Activated naive CD8-positive, alpha-beta T cell treated with anti-CD3 and anti-CD28 coated beads for 36 hours (primary cell): Measurements from ENCODE around the gene DGCR8. TPM values are rescaled to one million over a fixed set of nuclear protein-coding genes. Genes with fewer than 3 reads are reported as not detected.

ENCODE experiments used
- DNase-seq: peaks from one replicate; pipeline ENCODE4 v3.0.0; 2021
- H3K27ac Mint-ChIP-seq: one replicate; pipeline ENCODE4 v1.8.0; 2022; ENCODE audit warnings: mild to moderate bottlenecking, moderate library complexity, mixed read lengths
- H3K27me3 Mint-ChIP-seq: one replicate; pipeline ENCODE4 v1.8.0; 2022; ENCODE audit warnings: mild to moderate bottlenecking, mixed read lengths
- H3K36me3 Mint-ChIP-seq: one replicate; pipeline ENCODE4 v1.8.0; 2021; ENCODE audit warnings: mild to moderate bottlenecking, mixed read lengths
- H3K4me1 Mint-ChIP-seq: one replicate; pipeline ENCODE4 v1.8.0; 2021; ENCODE audit warnings: mixed read lengths
- H3K4me3 Mint-ChIP-seq: one replicate; pipeline ENCODE4 v1.8.0; 2022; ENCODE audit warnings: mild to moderate bottlenecking, moderate library complexity, mixed read lengths
- H3K9me3 Mint-ChIP-seq: one replicate; pipeline ENCODE4 v1.8.0; 2022; ENCODE audit warnings: mixed read lengths
- total RNA-seq, 2 experiments: library from RNA; stranded (reverse); gene quantifications; one replicate each; pipeline ENCODE4 v1.2.3, GENCODE V29; 2021

DGCR8 gene
- total RNA-seq, 2 experiments from 2014 or later: 42.6 to 47.0 TPM

- Mint-ChIP-seq H3K27ac (peak overlapping the region; percentile 40), H3K4me1 (peaks cover 22% of the 10 kb centered on the region), H3K36me3 (peaks cover 8% of the 10 kb centered on the region), H3K4me3 (no peak overlapping the region), H3K27me3 (no peaks in the 10 kb centered on the region), H3K9me3 (no peaks in the 10 kb centered on the region)
- no peak for DNase-seq
Measured at GRCh38 chr22:20127318-20127868, 47.4 kb downstream of the DGCR8 start.

- H3K4me3 Mint-ChIP-seq: no peak overlapping the region
- peak overlapping the region; percentile 79 for H3K27ac Mint-ChIP-seq
Measured at GRCh38 chr22:20127869-20128618, 48.0 kb downstream of the DGCR8 start.

GRCh38 chr22:20128619-20128901, 48.5 kb downstream of the DGCR8 start:
- Mint-ChIP-seq H3K4me1 (peaks cover 28% of the 10 kb centered on the region), H3K27ac (peak overlapping the region; percentile 79), H3K9me3 (no peaks in the 10 kb centered on the region), H3K4me3 (no peak overlapping the region), H3K27me3 (no peaks in the 10 kb centered on the region), H3K36me3 (peaks cover 6% of the 10 kb centered on the region)
- DNase-seq: no peak

More at GRCh38 chr22:20127869-20128618, 48.0 kb downstream of the DGCR8 start:
- H3K9me3 Mint-ChIP-seq: no peaks in the 10 kb centered on the region
- no peak for DNase-seq
- H3K27me3 Mint-ChIP-seq: no peaks in the 10 kb centered on the region
- peaks cover 8% of the 10 kb centered on the region for H3K36me3 Mint-ChIP-seq
- peaks cover 24% of the 10 kb centered on the region for H3K4me1 Mint-ChIP-seq

GRCh38 chr22:20128902-20129746, 49.1 kb downstream of the DGCR8 start:
- Mint-ChIP-seq H3K4me3 (no peak overlapping the region), H3K36me3 (peaks cover 6% of the 10 kb centered on the region), H3K4me1 (peaks cover 33% of the 10 kb centered on the region), H3K27ac (peak overlapping the region; percentile 79), H3K9me3 (no peaks in the 10 kb centered on the region), H3K27me3 (no peaks in the 10 kb centered on the region)
- DNase-seq: peak; percentile 58

GRCh38 chr22:20129747-20130014, 49.6 kb downstream of the DGCR8 start:
- Mint-ChIP-seq H3K4me1 (peaks cover 37% of the 10 kb centered on the region), H3K9me3 (no peaks in the 10 kb centered on the region), H3K27me3 (no peaks in the 10 kb centered on the region), H3K27ac (no peak overlapping the region), H3K4me3 (no peak overlapping the region), H3K36me3 (peaks cover 6% of the 10 kb centered on the region)
- DNase-seq: no peak

- peaks cover 37% of the 10 kb centered on the region for H3K4me1 Mint-ChIP-seq
- H3K9me3 Mint-ChIP-seq: no peaks in the 10 kb centered on the region
- H3K36me3 Mint-ChIP-seq: peaks cover 6% of the 10 kb centered on the region
- H3K27ac Mint-ChIP-seq: no peak overlapping the region
- no peak overlapping the region for H3K4me3 Mint-ChIP-seq
- H3K27me3 Mint-ChIP-seq: no peaks in the 10 kb centered on the region
- DNase-seq: no peak
Measured at GRCh38 chr22:20130319-20130718, 50.3 kb downstream of the DGCR8 start.

GRCh38 chr22:20130731-20131596, 50.9 kb downstream of the DGCR8 start:
- Mint-ChIP-seq H3K9me3 (no peaks in the 10 kb centered on the region), H3K4me1 (peaks cover 37% of the 10 kb centered on the region), H3K4me3 (peak overlapping the region; percentile 63), H3K27me3 (no peaks in the 10 kb centered on the region), H3K36me3 (peaks cover 6% of the 10 kb centered on the region), H3K27ac (no peak overlapping the region)
- peak; percentile 77 for DNase-seq

- Mint-ChIP-seq H3K9me3 (no peaks in the 10 kb centered on the region), H3K4me1 (peaks cover 41% of the 10 kb centered on the region), H3K4me3 (peak within 1 kb of the TSS; percentile 76), H3K27ac (no peak within 1 kb of the TSS), H3K27me3 (no peaks in the 10 kb centered on the region), H3K36me3 (peaks cover 4% of the 10 kb centered on the region)
- peak; percentile 44 for DNase-seq
Measured at GRCh38 chr22:20131597-20131858, 51.5 kb downstream of the DGCR8 start, which contains the start of gene ZDHHC8. TSS of gene ZDHHC8 (plus strand) at chr22:20131804. CDS start at chr22:20131948, 144 bp downstream.

- Mint-ChIP-seq H3K4me1 (peaks cover 42% of the 10 kb centered on the region), H3K27ac (no peak overlapping the region), H3K9me3 (no peaks in the 10 kb centered on the region), H3K4me3 (peak overlapping the region; percentile 76), H3K27me3 (no peaks in the 10 kb centered on the region), H3K36me3 (peaks cover 4% of the 10 kb centered on the region)
- DNase-seq: peak; percentile 23
Measured at GRCh38 chr22:20131859-20132685, 52.0 kb downstream of the DGCR8 start.

GRCh38 chr22:20132686-20133246, 52.7 kb downstream of the DGCR8 start:
- no peak for DNase-seq
- Mint-ChIP-seq H3K36me3 (peaks cover 1% of the 10 kb centered on the region), H3K27me3 (no peaks in the 10 kb centered on the region), H3K4me1 (peaks cover 45% of the 10 kb centered on the region), H3K9me3 (no peaks in the 10 kb centered on the region), H3K27ac (no peak overlapping the region), H3K4me3 (peak overlapping the region; percentile 76)

GRCh38 chr22:20133930-20134549, 54.0 kb downstream of the DGCR8 start:
- Mint-ChIP-seq H3K27me3 (no peaks in the 10 kb centered on the region), H3K4me1 (peaks cover 36% of the 10 kb centered on the region), H3K36me3 (no peaks in the 10 kb centered on the region), H3K27ac (no peak overlapping the region), H3K9me3 (no peaks in the 10 kb centered on the region), H3K4me3 (peak overlapping the region; percentile 67)
- no peak for DNase-seq

GRCh38 chr22:20135265-20135664, 55.2 kb downstream of the DGCR8 start:
- Mint-ChIP-seq H3K36me3 (peaks cover 2% of the 10 kb centered on the region), H3K4me1 (peaks cover 26% of the 10 kb centered on the region), H3K4me3 (no peak overlapping the region), H3K27ac (no peak overlapping the region), H3K27me3 (no peaks in the 10 kb centered on the region), H3K9me3 (no peaks in the 10 kb centered on the region)
- DNase-seq: no peak

GRCh38 chr22:20135806-20136602, 56.0 kb downstream of the DGCR8 start:
- no peak overlapping the region for H3K27ac Mint-ChIP-seq
- no peaks in the 10 kb centered on the region for H3K27me3 Mint-ChIP-seq
- peaks cover 26% of the 10 kb centered on the region for H3K4me1 Mint-ChIP-seq
- H3K36me3 Mint-ChIP-seq: peaks cover 2% of the 10 kb centered on the region
- no peak overlapping the region for H3K4me3 Mint-ChIP-seq
- no peak for DNase-seq
- H3K9me3 Mint-ChIP-seq: no peaks in the 10 kb centered on the region
